HG02798 (cell line): ENCODE results near the gene JAG2.

ENCODE experiments used
- ATAC-seq: cut with Tn5 transposase; IDR thresholded peaks from one replicate; pipeline ENCODE4 v1.9.1; 2021; ENCODE audit warnings: mild to moderate bottlenecking; ENCODE audit not compliant: unreplicated experiment, poor library complexity

Gene JAG2

DNA sequence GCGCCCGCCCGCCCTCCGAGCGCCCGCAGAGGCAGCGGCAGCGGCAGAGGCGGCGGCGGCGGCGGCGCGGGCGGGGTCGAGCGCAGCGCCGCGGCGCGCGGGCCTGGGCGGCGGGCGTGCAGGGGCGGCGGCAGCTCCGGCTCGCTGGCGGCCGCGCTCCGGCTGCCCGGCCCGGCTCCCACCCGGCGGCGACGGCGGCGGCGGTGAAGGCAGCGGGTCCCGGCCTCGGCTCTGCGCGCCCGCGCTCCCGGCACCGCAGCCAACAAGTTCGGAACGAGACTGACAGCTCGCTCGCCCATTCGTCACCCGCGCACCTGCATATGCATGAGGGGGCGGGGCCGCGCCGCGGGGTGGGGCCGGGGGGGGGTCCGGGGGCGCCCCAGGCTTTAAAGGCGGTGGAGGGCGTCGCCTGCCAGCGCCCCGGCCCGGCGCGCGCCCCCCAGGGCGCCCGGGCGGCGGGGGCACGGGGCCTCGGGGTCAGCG is at the start of gene JAG2:
TSS of gene JAG2 (minus strand) at position 281 of the 483 bp plus-strand sequence. CDS start 356 bp downstream, outside the sequence.
- no peak for ATAC-seq

DNA sequence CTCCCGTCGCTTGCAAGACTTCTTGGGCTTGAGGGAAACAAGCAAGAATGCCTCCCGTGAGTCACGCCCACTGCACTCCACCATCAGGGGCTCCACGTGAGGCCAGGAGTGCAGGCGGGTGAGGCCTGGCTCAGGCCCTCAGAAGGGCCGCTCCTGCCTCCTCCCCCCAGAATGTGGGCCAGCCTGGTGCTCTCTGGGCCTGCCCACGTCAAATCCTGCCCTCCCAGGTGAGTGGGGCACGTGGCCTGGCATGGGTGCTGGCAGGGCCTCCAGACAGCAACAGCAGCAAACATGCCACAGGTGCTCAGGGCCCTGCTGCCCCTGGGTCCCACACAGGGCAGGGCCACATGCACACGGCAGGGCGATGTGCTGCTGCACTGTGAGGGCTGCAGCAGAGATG is 49.2 kb upstream of the JAG2 start:
- ATAC-seq: no peak

DNA sequence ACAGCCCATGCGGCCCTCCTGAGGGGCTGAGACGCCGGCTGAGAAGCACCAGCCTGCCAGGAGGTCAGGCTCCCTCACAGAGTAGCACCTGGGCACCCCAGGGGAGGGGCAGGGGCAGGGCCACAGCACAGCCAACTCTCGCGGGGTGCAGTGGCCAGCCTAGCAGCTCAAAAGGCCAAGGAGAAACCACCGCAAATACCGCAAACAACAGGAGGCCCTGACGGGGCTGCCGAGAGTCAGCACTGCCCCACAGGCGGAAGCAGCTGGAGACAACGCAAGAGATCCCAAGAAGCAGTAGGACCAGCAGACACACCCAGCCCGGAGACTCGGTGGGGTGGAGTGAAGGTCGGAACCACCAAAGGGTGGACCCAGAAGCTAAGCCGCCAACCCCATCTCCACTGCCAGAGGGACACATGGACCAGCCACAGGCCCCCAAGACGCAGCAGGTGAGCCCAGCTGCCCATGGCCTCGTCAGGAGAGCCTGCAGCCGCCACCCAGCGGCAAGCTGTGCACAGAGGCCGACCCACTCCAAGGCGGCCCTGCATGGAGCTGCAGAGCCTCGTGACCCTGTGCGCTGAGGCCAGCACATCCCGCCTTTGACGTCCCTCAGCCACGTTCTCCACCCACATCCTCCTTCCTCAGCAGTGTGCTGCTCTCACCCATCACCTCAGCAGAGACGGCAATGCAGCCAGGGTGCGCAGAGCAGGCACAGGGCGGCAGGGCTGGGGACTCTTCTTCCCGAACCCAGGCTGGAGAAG is 48.1 kb upstream of the JAG2 start:
- no peak for ATAC-seq

DNA sequence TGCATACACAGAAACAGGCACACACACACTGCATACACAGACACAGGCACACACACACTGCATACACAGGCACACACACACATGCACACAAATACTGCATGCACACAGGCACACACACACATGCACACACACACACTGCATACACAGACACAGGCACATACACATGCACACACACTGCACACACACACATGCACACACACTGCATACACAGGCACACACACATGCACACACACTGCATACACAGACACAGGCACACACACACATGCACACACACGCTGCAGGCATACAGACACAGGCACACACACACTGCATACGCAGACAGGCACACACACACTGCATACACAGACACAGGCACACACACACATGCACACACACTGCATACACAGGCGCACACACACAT is 47.0 kb upstream of the JAG2 start:
- no peak for ATAC-seq

DNA sequence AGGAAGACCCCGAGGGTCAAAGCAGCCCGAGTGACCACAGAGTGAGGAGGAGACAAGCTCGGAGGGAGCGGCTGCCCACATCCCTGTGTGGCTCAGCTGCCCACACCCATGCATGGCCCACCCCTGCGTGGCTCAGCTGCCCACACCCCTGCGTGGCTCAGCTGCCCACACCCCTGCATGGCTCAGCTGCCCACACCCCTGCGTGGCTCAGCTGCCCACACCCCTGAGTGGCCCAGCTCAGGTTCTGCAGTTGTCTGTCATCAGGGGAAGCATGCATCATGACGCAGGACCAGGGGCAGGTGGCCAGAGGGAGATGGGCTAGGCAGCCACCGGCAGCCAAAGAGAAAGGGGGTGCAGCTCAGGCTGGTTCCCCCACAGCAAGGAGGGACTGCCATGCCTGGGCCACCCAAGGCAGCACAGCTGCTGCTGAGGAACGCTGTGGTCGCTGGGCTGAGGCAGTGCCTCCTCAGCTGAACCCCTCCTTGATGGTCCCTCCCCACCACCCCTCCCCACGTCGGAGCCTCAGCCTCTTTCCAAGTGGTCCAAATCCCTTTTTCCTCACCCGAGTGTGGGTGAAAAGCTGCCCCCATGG is 45.8 kb upstream of the JAG2 start:
- no peak for ATAC-seq

DNA sequence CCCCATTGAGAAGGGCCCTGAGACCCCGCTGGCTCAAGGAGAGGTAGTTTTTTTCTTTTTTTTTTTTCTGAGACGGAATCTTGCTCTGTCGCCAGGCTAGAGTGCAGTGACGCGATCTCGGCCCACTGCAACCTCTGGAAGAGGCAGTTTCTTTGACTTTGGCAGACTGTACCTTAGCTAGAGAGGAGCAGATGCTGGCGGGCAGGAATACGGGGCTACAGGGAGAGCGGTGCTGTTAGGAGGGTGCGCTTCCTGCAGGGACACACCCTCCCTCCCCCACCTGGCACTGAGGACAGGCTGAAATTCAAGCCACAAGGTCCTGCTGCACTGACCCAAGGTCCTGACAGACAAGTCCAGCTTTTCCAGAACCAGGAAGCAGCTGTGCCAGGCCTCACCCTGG is 44.8 kb upstream of the JAG2 start:
- no peak for ATAC-seq

DNA sequence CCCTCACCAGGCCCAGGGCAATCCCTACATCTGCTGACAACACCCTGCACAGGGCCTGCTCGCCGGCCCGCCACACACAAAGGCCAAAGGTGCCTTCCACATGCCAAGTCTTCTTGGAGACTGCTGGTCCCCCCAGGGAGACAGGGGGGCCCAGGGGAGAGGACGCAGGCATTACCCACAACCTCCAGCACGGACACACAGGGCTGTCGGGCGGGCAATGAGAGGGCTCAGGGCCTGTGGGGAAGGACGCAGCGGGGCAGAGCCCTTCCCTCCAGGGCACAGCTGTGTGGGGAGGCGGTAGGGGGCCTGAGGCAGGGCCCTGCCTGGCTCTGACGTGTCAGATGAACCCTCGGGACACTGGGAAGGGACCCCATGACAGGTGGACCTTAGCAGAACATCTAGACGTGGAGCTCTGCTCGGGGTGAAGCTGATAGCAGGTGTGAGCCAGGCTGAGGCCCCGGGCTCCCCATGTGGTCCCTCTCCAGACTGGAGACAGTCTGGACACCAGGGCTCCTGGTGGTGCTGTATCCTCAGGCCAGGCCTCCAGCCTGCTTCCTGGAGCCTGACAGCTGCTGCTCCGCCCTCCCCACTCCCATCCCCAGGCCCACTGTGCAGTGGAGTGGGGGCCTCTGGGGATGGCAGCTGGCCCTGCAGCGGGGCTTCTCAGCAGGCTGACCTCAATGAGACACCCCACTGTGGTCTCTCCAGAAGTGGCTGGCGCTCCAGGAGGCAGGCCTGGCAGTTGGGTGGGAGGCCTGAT is 44.1 kb upstream of the JAG2 start:
- ATAC-seq: no peak

DNA sequence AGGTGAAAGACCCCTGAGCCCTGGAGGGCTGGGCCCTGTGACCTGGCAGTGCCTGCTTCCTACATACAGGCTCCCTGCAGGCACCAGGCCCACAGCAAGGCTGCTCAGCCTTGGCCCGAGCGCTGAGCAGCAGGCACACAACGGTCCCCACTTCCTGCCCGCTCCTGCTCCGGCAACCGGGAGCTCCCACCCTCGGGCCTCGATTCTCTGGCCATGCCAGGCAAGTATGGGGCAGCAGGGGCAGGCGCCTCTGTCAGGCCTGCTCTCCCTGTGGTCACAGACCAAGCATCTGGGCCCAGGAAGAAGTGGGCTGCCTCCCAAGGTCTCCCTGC is 43.1 kb upstream of the JAG2 start:
- ATAC-seq: no peak

DNA sequence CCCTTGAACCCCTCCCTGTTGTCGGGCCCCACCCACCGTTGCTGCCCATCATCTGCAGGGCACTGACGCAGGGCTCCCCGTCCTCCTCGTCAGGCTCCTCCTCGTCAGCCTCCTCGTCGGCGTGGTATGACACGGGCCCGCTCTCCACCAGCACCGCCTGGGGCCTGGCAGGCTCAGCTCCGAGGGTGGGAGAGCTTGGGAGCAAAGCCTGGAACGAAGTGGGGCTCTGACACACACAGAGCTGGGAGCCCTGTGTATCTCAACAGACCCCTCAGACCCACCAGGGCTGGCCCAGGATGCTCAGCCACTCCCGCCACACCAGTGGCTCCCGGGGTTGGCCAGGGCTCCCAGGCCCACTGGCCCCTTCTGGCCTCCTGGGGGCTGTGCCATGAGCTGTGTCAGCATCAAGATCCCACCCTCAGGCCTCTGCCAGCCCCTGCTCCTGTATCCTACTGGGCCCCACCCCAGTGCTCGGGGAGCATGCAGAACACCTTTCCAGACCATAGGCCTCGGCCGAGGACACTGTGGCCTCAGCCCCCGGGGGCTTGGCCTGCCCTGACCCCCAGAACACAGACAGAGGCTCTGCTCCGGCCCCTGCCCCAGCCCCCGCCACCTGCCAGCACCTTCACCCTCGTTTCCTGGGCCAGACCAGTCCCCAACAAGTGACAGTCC is 42.6 kb upstream of the JAG2 start:
- ATAC-seq: no peak

DNA sequence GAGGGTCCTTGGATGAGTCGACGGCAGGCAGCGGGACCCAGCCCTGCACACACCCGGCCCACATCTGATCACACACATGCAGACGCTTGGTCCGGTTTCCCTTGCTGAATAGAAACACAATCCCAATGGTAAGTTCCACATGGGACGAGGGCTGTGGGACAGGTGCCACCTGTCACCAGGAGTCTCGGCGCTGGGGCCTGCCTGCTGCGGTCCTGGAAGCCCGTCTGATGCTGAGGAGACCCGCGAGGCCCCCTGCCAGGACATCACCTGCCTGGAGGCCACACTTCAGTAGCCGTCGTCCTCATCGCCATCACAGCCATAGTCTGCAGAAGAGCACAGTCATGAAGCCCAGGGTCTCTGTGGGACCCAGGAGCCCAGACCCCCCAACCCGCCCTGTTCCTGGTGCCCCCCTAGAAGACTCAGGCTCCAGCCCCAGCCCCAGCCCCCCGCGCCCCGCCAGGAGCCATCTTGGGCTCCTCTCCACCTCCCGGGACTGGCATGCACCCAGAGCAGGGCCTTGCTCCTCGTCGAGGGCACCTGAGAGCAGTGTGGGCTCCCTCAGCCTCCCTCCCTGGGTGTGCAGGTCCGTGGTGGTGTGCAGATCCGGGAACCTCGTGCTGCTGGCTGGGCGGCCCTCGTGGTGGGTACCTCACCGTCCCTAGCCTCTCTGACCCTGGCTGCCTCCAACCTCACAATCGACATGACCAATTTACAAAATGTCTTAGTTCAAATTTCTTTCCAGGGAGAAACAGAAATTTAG is 41.9 kb upstream of the JAG2 start:
- no peak for ATAC-seq

DNA sequence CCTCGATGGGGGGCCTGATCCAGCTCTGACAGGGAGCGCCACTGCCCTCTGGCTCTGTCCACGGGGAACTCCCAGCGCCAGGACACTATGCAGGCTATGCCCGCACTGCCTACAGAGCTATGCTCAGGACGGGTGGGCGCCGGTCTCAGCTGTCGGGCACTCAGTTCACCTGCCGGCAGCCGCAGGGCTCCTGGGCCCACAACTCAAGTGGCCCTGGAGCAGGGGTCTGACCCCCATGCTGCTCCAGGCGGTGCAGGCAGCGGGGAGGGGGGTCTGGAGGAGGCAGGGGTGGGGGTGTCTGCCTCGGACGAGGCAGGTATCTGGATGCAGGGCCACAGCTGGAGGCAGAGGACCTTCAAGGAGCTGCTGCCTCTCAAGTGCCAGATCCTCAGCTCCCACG is 41.1 kb upstream of the JAG2 start:
- no peak for ATAC-seq

DNA sequence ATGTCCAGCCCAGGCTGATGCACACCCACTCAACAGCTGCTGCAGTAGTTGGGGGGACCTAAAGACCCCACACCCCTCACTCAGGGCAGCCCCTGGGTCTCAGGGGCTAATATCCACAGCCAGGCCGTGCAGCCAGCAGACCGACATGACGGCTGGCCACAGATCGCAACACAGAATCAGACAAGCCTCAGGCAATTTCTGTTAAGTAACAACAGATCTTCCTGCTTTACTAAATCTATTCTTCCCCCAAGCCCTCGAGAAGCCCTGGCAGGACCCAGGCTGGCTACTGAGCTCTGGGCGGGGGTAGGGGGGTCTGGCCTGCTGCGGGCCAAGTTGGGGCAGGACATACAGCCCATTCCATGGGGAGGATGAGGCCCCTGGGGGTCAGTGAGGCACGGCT is 40.5 kb upstream of the JAG2 start:
- no peak for ATAC-seq

DNA sequence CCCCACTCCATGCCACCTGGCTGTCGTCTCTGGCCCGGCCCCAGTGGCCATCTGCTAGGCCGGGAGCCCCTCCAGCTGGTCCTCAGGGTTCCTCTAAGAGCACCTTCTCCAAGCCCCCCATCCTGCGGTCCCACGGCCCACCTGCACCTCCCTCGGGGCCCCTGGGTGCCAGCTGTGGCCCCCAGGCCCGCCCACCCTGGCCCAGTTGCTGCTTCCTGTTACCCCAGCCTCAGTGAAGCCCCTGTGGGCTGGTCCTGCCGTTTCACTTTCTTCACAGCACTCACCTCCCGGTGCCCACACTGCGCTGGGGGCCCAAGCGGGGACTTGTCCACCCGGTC is 40.1 kb upstream of the JAG2 start:
- no peak for ATAC-seq

DNA sequence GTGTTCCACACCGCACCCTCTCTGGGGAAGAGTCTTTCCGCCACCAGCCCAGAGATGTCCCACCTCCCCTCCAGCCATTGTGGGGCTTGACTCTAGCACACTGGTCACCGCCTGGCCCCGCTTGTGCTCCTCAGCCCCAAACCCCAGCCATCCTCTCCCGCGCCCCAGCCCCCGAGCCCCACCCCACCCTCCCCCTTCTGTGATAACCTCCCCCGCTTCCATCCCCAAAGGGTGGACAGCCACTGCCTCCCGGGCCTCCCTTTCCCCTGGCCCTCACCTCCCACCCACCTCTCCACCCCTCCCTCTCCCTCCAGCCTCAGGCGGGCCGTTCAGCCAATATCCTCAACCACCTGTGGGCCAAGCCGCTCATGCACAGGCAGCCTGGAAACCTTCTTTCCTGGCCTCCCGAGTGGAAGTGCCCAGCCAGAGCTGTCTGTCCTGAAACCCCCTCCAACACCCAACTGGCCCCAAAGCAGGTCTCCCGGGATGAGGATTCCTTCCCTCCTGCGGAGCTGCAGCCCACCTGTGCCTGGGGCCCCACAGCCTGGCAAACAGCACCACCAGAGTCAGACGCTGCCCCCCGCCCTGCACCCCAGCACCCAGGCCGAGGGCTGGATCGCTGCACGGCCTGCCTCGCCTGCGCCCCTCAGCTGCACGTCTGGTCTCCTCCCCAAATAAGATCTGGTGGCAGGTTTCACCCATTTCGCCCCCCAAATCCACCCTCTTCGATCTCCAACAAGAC is 39.6 kb upstream of the JAG2 start:
- ATAC-seq: no peak

DNA sequence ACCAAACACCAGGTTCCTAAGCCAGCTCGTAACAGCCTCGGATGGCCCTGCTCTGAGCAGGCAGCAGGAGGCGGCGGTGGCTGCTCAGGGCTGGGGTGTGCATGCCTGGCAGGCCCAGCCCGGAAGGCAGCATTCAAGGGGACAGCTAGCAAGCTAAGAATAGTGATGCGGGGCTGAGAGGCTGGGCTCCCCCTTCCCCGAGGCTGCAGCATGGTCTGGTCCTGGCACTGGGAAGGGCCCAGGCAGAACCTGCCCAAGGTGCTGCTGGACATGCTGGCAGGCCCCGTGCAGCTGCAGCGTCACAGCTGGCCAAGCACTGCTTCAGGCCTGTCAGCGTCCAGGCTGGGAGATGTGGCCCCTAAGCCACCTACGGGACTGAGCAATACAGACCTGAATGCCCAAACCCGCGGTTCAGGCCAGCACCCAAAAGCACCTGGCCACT is 38.9 kb upstream of the JAG2 start:
- no peak for ATAC-seq

DNA sequence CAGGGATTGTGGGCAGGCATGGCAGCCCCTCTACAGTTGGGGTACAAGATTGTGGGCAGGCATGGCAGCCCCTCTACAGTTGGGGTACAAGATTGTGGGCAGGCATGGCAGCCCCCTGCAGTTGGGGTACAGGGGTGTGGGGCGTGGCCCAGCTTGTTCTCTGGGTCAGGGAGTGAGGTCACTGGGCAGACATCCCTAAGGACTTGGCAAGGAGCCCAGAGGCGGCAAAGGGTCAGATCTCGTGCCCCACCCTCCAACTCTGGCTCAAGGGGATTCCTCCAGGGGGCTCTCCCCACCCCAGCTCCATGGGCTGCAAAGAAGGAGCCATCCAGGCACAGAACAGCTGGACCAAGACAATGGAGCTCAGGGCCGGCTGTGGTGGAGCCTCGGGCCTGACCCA is 38.3 kb upstream of the JAG2 start:
- no peak for ATAC-seq

DNA sequence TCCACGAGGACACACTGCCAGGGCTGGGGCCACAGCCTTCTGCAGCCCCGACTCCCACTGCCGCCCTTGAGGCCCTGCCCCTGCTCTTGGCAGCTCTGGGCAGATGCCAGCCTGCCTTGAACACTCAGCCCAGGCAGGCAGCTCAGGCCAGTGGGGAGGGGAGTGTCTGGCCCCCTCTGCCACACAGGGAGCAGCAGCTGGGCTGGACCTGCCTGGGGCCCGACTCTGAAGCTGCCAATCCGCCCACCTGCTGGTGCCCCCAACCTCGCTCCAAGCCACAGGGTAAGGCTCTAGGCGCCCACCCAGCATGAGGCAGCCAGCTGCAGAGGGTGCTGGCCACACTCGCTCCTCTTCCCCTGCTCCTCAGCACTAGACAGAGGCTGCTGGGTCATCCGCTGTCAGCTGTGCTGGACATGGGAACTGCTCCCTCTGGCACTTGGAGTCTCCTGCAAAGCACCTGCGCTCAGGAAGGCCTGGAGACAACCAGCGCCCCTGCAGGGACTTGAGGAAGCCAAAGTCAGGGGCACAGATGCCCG is 37.2 kb upstream of the JAG2 start:
- ATAC-seq: no peak

DNA sequence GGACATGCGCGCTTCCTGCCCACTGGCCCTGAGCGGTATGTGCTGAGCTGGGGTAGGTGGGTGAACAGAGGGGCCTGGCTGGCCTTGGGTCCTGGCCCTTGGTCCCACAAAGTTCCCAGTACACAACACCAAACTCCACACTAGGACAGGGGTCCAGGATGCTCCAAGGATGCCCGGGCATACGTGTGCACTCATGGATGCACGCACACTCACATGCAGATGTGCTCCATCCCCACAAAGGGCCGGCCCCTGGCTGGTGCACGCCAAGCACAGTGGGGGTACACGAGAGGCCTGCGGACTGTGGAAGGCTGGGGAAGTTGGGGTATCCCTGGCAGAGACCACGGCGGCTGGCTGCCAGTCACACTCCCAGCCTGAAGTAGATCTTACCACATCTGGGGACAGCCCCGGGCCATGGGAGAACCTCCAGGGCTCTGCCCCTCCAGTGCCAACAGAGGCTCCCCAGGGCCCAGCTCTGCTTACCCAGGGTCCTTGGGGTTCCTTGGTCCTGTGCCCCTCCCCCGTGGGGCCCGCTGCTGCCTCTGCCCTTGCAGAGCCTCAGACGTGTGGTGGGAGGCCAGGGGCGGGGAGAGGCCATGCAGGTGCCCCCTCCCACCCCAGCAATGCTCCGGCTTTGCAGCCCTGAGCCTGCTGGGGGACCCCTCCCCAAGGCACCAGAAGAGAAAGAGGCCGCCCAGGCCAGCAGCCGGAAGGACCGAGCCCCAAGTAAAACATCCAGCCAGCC is 36.5 kb upstream of the JAG2 start:
- ATAC-seq: no peak
